ENCODE results near the gene PRKAG2. TPM values are rescaled to one million over a fixed set of nuclear protein-coding genes. Genes with fewer than 3 reads are reported as not detected.
A peak's percentile ranks its signal among the peaks of the same experiment; 100 is the strongest.

PRKAG2 gene
- total and polyA plus RNA-seq, 9 donors, result 9.3 to 37.7 (median 22.6) TPM

GRCh38 chr7:151689196-151689971, 187.5 kb downstream of the PRKAG2 start:
- H3K4me3 ChIP-seq, result no peak overlapping the region
- no peaks in the 10 kb centered on the region for H3K27me3 ChIP-seq
- no peak for TF ChIP-seq EP300 (IDR thresholded peaks at IDR 0.05)
- no peak for TF ChIP-seq CTCF (IDR thresholded peaks at IDR 0.05)
- no peak for TF ChIP-seq POLR2A (IDR thresholded peaks at IDR 0.05)
- peak in 1 of 5 donors; percentile 35 for DNase-seq
- H3K9me3 ChIP-seq, result no peaks in the 10 kb centered on the region
- WGBS, 3 donors, result 84 to 87% (median 86%) methylated on average over 22 of the region's 22 CpGs
- no peaks in the 10 kb centered on the region for H3K36me3 ChIP-seq
- intact Hi-C loops (cut with DNase I), result no loop called here
- peaks cover 9% of the 10 kb centered on the region for H3K4me1 ChIP-seq (ENCODE audit: insufficient read depth)
- no peak overlapping the region for H3K27ac ChIP-seq

- Histone ChIP-seq H3K9me3 (no peaks in the 10 kb centered on the region), H3K27me3 (no peaks in the 10 kb centered on the region), H3K4me3 (no peak overlapping the region), H3K27ac (no peak overlapping the region), H3K36me3 (no peaks in the 10 kb centered on the region), H3K4me1 (ENCODE audit: insufficient read depth) (peaks cover 9% of the 10 kb centered on the region)
- peak in 1 of 5 donors; percentile 20 for DNase-seq
- 90 to 92% (median 92%) methylated on average over 19 of the region's 19 CpGs for WGBS, 3 donors
- TF ChIP-seq POLR2A (IDR thresholded peaks at IDR 0.05), result no peak
- TF ChIP-seq EP300 (IDR thresholded peaks at IDR 0.05), result no peak
- no peak for TF ChIP-seq CTCF (IDR thresholded peaks at IDR 0.05)
- intact Hi-C loops (cut with DNase I), result no loop called here
Measured at GRCh38 chr7:151688236-151688780, 188.6 kb downstream of the PRKAG2 start.

- Histone ChIP-seq H3K27ac (peak overlapping the region; percentile 32 to 34), H3K9me3 (no peaks in the 10 kb centered on the region), H3K4me3 (no peak overlapping the region), H3K27me3 (no peaks in the 10 kb centered on the region), H3K36me3 (no peaks in the 10 kb centered on the region), H3K4me1 (ENCODE audit: insufficient read depth) (peaks cover 9% of the 10 kb centered on the region)
- 24 to 34% (median 30%) methylated on average over 16 of the region's 16 CpGs for WGBS, 3 donors
- peak; percentile 69 to 86 (median 74) for DNase-seq
- no peak for TF ChIP-seq POLR2A (IDR thresholded peaks at IDR 0.05)
- no peak for TF ChIP-seq EP300 (IDR thresholded peaks at IDR 0.05)
- TF ChIP-seq CTCF (IDR thresholded peaks at IDR 0.05), result no peak
- intact Hi-C loops (cut with DNase I), result no loop called here
Measured at GRCh38 chr7:151687523-151688235, 189.2 kb downstream of the PRKAG2 start.

- 70 to 80% (median 75%) methylated on average over 2 of the region's 2 CpGs for WGBS, 3 donors
- no peak for DNase-seq
- Histone ChIP-seq H3K27ac (no peak overlapping the region), H3K9me3 (no peaks in the 10 kb centered on the region), H3K27me3 (no peaks in the 10 kb centered on the region), H3K4me1 (ENCODE audit: insufficient read depth) (peaks cover 9% of the 10 kb centered on the region), H3K4me3 (no peak overlapping the region), H3K36me3 (no peaks in the 10 kb centered on the region)
- TF ChIP-seq CTCF (IDR thresholded peaks at IDR 0.05), result no peak
- TF ChIP-seq EP300 (IDR thresholded peaks at IDR 0.05), result no peak
- TF ChIP-seq POLR2A (IDR thresholded peaks at IDR 0.05), result no peak
- intact Hi-C loops (cut with DNase I), result no loop called here
Measured at GRCh38 chr7:151686826-151687225, 190.1 kb downstream of the PRKAG2 start.
